Trophoblast cell (in vitro differentiated cells and primary cell): ENCODE data around the gene ADARB2.
A peak's percentile ranks its signal among the peaks of the same experiment; 100 is the strongest.

Experiments
- DNase-seq, 2 donors: peaks; one replicate each; pipeline ENCODE4 v3.0.0-alpha.2; 2016
- H2AFZ ChIP-seq: 2 replicates; pipeline ENCODE4 v1.6.1; 2013; ENCODE audit warnings: low read length, moderate library complexity, mild to moderate bottlenecking; ENCODE audit not compliant: insufficient read depth, poor library complexity
- H2AK5ac ChIP-seq: 2 replicates; pipeline ENCODE4 v1.6.1; 2013; ENCODE audit warnings: mild to moderate bottlenecking, low read length
- H2BK120ac ChIP-seq: 2 replicates; pipeline ENCODE4 v1.6.1; 2013; ENCODE audit warnings: low read length, mild to moderate bottlenecking, moderate library complexity; ENCODE audit not compliant: insufficient read depth, poor library complexity
- H2BK12ac ChIP-seq: 2 replicates; pipeline ENCODE4 v1.6.1; 2013; ENCODE audit warnings: mild to moderate bottlenecking, low read length, moderate library complexity
- H2BK5ac ChIP-seq: 2 replicates; pipeline ENCODE4 v1.6.1; 2013; ENCODE audit warnings: low read length, low read depth, moderate library complexity, mild to moderate bottlenecking; ENCODE audit not compliant: poor library complexity
- H3K14ac ChIP-seq: 2 replicates; pipeline ENCODE4 v1.6.1; 2013; ENCODE audit warnings: mild to moderate bottlenecking, low read length
- H3K18ac ChIP-seq: 2 replicates; pipeline ENCODE4 v1.6.1; 2013; ENCODE audit warnings: mild to moderate bottlenecking, low read length
- H3K23ac ChIP-seq: 2 replicates; pipeline ENCODE4 v1.6.1; 2013; ENCODE audit warnings: low read length
- H3K27ac ChIP-seq: 2 replicates; pipeline ENCODE4 v1.5.1; 2013; ENCODE audit warnings: low read depth, mild to moderate bottlenecking, inconsistent platforms, low read length, moderate library complexity
- H3K27me3 ChIP-seq: 2 replicates; pipeline ENCODE4 v1.6.1; 2013; ENCODE audit warnings: inconsistent platforms, mild to moderate bottlenecking, low read length, moderate library complexity; ENCODE audit not compliant: insufficient read depth
- H3K36me3 ChIP-seq, 2 experiments: 1 replicate in 1 of 2; 2 replicates in 1 of 2; pipeline ENCODE4 v1.6.1; 2013; ENCODE audit warnings: low read length in 2 of 2, mild to moderate bottlenecking in 2 of 2, moderate library complexity in 1 of 2; ENCODE audit not compliant: insufficient read depth in 2 of 2, control insufficient read depth in 1 of 2
- H3K4ac ChIP-seq: 2 replicates; pipeline ENCODE4 v1.6.1; 2013; ENCODE audit warnings: low read depth, mild to moderate bottlenecking, low read length, moderate library complexity
- H3K4me1 ChIP-seq, 2 experiments: 1 replicate in 1 of 2; 2 replicates in 1 of 2; pipeline ENCODE4 v1.6.1; 2013; ENCODE audit warnings: low read length in 2 of 2, mild to moderate bottlenecking in 2 of 2, moderate library complexity in 1 of 2; ENCODE audit not compliant: insufficient read depth in 2 of 2, control insufficient read depth in 1 of 2
- H3K4me2 ChIP-seq: 2 replicates; pipeline ENCODE4 v1.6.1; 2013; ENCODE audit warnings: inconsistent platforms, mild to moderate bottlenecking, low read length, moderate library complexity
- H3K4me3 ChIP-seq: 2 replicates; pipeline ENCODE4 v1.5.1; 2013; ENCODE audit warnings: mild to moderate bottlenecking, low read depth, low read length, inconsistent platforms
- H3K79me1 ChIP-seq: one replicate; pipeline ENCODE4 v1.6.1; 2013; ENCODE audit warnings: low read length
- H3K79me2 ChIP-seq: 2 replicates; pipeline ENCODE4 v1.6.1; 2013; ENCODE audit warnings: low read length, mild to moderate bottlenecking; ENCODE audit not compliant: control insufficient read depth, insufficient read depth, poor library complexity
- H3K9ac ChIP-seq: 2 replicates; pipeline ENCODE4 v1.6.1; 2013; ENCODE audit warnings: mild to moderate bottlenecking, low read length
- H3K9me3 ChIP-seq: 2 replicates; pipeline ENCODE4 v1.6.1; 2013; ENCODE audit warnings: low read depth, mild to moderate bottlenecking, control low read depth, inconsistent platforms, low read length; ENCODE audit not compliant: insufficient read depth
- H4K12ac ChIP-seq: 2 replicates; pipeline ENCODE4 v1.6.1; 2013; ENCODE audit warnings: low read depth, mild to moderate bottlenecking, low read length, moderate library complexity
- H4K8ac ChIP-seq: 2 replicates; pipeline ENCODE4 v1.6.1; 2013; ENCODE audit warnings: low read depth, mild to moderate bottlenecking, low read length, moderate library complexity
- H4K91ac ChIP-seq: one replicate; pipeline ENCODE4 v1.6.1; 2013; ENCODE audit warnings: low read depth, mild to moderate bottlenecking, low read length, moderate library complexity
- WGBS: extraction: QIAGEN DNeasy Blood & Tissue Kit; methylation state at CpG from one replicate; pipeline ENCODE4 v1.1.7; 2013; ENCODE audit warnings: missing lambda C conversion rate; ENCODE audit not compliant: insufficient read length, insufficient coverage; ENCODE audit errors: extremely low coverage; 5-methylcytosine and 5-hydroxymethylcytosine counted together

Gene ADARB2

DNA sequence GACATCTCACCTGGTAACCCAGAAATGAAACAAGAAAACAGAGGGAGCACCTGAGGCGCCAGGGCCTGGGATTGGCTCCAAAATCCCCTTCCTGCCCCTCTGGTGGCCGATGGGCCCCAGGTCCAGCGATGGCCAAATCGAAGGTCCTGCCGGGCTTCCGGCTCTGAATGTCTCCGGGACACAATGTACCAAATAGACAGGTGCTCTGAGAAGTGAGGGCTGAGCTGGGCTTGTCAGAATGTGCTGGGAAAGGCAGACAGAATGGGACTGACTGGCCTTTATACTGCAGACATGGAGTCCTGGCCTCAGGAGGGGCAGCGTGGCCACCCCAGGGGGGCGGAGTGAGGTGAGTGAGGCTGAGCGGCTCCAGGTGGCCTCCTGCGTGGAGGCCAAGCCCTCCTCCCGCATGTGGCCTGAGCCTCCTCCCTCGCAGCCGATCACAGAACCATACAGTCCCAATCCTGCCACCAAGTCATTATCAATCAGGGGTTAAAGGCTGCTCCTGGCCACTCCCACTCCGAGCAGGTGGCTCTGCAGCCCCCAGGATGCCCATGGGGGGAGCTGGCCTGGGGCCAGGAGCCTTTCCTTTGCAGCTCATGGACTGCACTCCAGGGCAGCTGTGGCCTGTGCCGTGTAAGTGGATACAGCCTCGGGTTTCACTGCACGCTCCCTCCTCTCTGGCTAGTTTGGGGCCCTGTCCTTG, 185.5 kb downstream of the ADARB2 start:
- H2AK5ac ChIP-seq, result no peak overlapping the region
- H4K8ac ChIP-seq, result no peak overlapping the region
- H3K4me1 ChIP-seq, result no peaks in the 10 kb centered on the region
- H4K91ac ChIP-seq, result no peak overlapping the region
- no peak overlapping the region for H3K4me2 ChIP-seq
- no peak overlapping the region for H2AFZ ChIP-seq
- no peaks in the 10 kb centered on the region for H3K27me3 ChIP-seq
- no peak overlapping the region for H3K27ac ChIP-seq
- WGBS, result no CpG with 5 or more reads among the region's 18 CpGs
- no peak overlapping the region for H2BK120ac ChIP-seq
- H4K12ac ChIP-seq, result no peak overlapping the region
- no peak overlapping the region for H3K14ac ChIP-seq
- no peak for DNase-seq
- no peak overlapping the region for H3K23ac ChIP-seq
- no peaks in the 10 kb centered on the region for H3K79me2 ChIP-seq
- peaks cover 7% of the 10 kb centered on the region for H3K9me3 ChIP-seq
- no peaks in the 10 kb centered on the region for H3K36me3 ChIP-seq
- no peak overlapping the region for H2BK5ac ChIP-seq
- no peak overlapping the region for H2BK12ac ChIP-seq
- no peak overlapping the region for H3K9ac ChIP-seq
- H3K79me1 ChIP-seq, result no peaks in the 10 kb centered on the region
- no peak overlapping the region for H3K18ac ChIP-seq
- H3K4me3 ChIP-seq, result peak overlapping the region; percentile 36
- H3K4ac ChIP-seq, result no peak overlapping the region

DNA sequence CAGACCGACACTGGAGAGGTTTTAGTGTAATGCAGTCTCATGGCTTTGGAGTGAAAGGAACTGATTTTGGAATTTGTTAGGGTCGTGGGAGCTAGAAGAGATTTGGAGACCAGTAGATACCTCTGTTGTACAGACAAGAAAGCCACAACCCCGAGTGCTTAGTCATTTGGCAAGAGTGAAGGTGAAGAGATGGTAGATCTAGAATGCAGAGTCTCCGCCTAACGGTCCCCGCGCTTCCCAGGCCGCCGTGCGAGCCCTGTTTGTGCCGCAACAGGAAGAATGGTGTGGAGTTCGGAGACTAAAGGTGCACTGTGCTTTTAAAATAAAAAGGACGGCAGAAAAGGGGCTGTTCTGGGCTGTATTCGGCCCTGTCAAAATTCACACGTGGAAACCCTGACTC, 186.7 kb downstream of the ADARB2 start:
- no peak overlapping the region for H2BK120ac ChIP-seq
- H3K4me3 ChIP-seq, result no peak overlapping the region
- H3K9ac ChIP-seq, result no peak overlapping the region
- no peak overlapping the region for H3K14ac ChIP-seq
- no peak overlapping the region for H4K91ac ChIP-seq
- no peak overlapping the region for H2AFZ ChIP-seq
- H3K9me3 ChIP-seq, result peaks cover 15% of the 10 kb centered on the region
- no peaks in the 10 kb centered on the region for H3K79me2 ChIP-seq
- no peaks in the 10 kb centered on the region for H3K79me1 ChIP-seq
- WGBS, result no CpG with 5 or more reads among the region's 15 CpGs
- no peak for DNase-seq
- H3K4me1 ChIP-seq, result no peaks in the 10 kb centered on the region
- H2AK5ac ChIP-seq, result no peak overlapping the region
- no peaks in the 10 kb centered on the region for H3K27me3 ChIP-seq
- no peak overlapping the region for H4K12ac ChIP-seq
- H3K27ac ChIP-seq, result no peak overlapping the region
- H3K36me3 ChIP-seq, result no peaks in the 10 kb centered on the region
- H3K23ac ChIP-seq, result no peak overlapping the region
- no peak overlapping the region for H4K8ac ChIP-seq
- H3K4ac ChIP-seq, result no peak overlapping the region
- no peak overlapping the region for H3K4me2 ChIP-seq
- no peak overlapping the region for H3K18ac ChIP-seq
- H2BK12ac ChIP-seq, result no peak overlapping the region
- no peak overlapping the region for H2BK5ac ChIP-seq

DNA sequence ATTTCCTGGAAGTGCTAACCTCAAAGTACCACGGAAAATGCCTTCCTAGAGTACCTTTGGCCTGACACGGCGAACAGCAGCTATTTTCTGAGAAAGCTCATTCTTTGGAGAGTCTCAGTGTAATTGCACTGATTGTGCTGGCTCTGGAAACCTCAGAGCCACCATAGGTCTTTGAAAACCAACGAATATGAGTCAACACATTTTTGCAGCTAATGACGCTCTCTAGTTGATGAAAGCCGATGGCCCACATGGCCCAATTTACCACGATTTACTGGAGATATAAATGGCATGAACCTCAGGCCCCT, 187.1 kb downstream of the ADARB2 start:
- no CpG with 5 or more reads among the region's 7 CpGs for WGBS
- H3K27me3 ChIP-seq, result no peaks in the 10 kb centered on the region
- no peak overlapping the region for H3K4ac ChIP-seq

DNA sequence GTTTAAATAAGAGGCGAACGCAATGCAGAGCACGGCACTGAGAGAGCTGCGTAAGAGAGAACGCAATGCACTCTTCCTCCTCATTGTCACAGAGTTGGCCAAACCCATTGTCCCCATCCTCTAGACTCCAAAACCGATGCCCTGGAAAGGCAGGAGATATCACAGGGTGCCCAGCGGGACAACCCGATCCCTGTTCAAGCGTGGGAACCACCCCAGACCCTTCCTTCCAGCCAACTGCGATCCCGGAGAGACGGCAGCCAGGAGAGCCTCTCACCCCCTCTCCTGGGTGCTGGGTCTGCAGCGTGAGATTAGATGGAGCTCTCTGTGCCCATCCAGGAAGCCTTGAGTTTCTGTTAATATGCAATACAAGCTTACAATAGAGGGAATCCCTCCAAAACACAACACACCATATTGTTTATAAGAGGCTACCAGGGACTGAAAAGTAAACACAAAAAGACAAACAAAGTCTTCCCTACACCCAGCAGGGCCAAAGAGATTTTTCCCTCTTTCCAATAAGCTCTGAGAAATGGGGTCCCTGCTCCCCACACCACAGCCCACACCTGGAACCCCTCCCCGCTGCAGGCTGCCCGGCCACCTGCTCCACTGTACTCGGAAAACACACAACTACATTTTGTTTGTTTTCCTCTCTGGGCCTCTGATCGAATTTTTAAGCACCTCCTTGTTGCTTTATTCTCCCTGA, 187.6 kb downstream of the ADARB2 start:
- Histone ChIP-seq H3K27me3 (no peaks in the 10 kb centered on the region), H3K9ac (no peak overlapping the region), H4K8ac (no peak overlapping the region), H3K4me2 (no peak overlapping the region), H3K4me3 (no peak overlapping the region), H3K4ac (no peak overlapping the region), H2BK5ac (no peak overlapping the region), H3K36me3 (no peaks in the 10 kb centered on the region), H3K4me1 (no peaks in the 10 kb centered on the region), H3K14ac (no peak overlapping the region), H2AK5ac (no peak overlapping the region), H3K79me2 (no peaks in the 10 kb centered on the region), H2BK12ac (no peak overlapping the region), H4K12ac (no peak overlapping the region), H3K18ac (no peak overlapping the region), H3K9me3 (peaks cover 17% of the 10 kb centered on the region), H3K79me1 (no peaks in the 10 kb centered on the region), H2AFZ (no peak overlapping the region), H3K23ac (no peak overlapping the region), H3K27ac (no peak overlapping the region), H2BK120ac (no peak overlapping the region), H4K91ac (no peak overlapping the region)
- no CpG with 5 or more reads among the region's 17 CpGs for WGBS
- no peak for DNase-seq

More for the DNA sequence above, 187.1 kb downstream of the ADARB2 start:
- H2BK5ac ChIP-seq, result no peak overlapping the region
- no peak for DNase-seq
- no peak overlapping the region for H2BK12ac ChIP-seq
- H3K9me3 ChIP-seq, result peaks cover 17% of the 10 kb centered on the region
- no peak overlapping the region for H4K91ac ChIP-seq
- no peak overlapping the region for H3K23ac ChIP-seq
- H3K14ac ChIP-seq, result no peak overlapping the region
- H4K8ac ChIP-seq, result no peak overlapping the region
- no peak overlapping the region for H3K4me2 ChIP-seq
- H3K18ac ChIP-seq, result no peak overlapping the region
- H3K36me3 ChIP-seq, result no peaks in the 10 kb centered on the region
- no peaks in the 10 kb centered on the region for H3K79me2 ChIP-seq
- H2AK5ac ChIP-seq, result no peak overlapping the region
- no peak overlapping the region for H4K12ac ChIP-seq
- H3K79me1 ChIP-seq, result no peaks in the 10 kb centered on the region
- no peak overlapping the region for H2BK120ac ChIP-seq
- H3K4me1 ChIP-seq, result no peaks in the 10 kb centered on the region
- H3K27ac ChIP-seq, result no peak overlapping the region
- no peak overlapping the region for H3K4me3 ChIP-seq
- no peak overlapping the region for H2AFZ ChIP-seq
- H3K9ac ChIP-seq, result no peak overlapping the region
